HG03457 (cell line): ENCODE results near the gene ITGA2.
"Not testable (repeated sequence)": the region's sequence is repeated elsewhere in the genome, so short reads cannot be mapped to it uniquely, and the experiment has no call there.

Experiments used
- ATAC-seq: cut with Tn5 transposase; IDR thresholded peaks from one replicate; pipeline ENCODE4 v1.9.1; 2021; ENCODE audit warnings: moderate number of reproducible peaks; ENCODE audit not compliant: unreplicated experiment

Gene ITGA2

DNA sequence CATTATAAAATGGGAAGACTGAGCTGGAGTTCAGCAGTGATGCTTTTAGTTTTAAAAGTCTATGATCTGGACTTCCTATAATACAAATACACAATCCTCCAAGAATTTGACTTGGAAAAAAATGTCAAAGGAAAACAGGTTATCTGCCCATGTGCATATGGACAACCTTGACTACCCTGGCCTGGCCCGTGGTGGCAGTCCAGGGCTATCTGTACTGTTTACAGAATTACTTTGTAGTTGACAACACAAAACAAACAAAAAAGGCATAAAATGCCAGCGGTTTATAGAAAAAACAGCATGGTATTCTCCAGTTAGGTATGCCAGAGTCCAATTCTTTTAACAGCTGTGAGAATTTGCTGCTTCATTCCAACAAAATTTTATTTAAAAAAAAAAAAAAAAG, 103.1 kb downstream of the ITGA2 start:
- no peak for ATAC-seq

DNA sequence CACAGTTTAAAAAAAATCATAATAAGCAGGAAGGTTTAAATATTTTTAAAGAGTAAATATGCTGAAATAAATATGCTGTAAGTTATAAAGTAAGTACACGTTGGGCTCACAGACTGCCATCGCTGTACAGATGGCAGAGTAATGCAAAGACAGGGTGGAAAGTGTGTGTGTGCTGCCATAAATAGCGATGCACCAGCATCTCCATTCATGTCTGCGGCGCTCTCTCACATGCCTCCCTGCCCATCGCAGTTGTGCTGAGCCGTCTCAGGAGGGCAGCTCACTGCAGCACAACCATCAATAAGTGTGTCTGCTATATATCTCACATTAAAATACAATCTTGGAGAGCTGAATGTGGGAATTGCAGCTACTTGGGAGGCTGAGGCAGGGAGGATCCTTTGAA, 106.1 kb downstream of the ITGA2 start:
- no peak for ATAC-seq

DNA sequence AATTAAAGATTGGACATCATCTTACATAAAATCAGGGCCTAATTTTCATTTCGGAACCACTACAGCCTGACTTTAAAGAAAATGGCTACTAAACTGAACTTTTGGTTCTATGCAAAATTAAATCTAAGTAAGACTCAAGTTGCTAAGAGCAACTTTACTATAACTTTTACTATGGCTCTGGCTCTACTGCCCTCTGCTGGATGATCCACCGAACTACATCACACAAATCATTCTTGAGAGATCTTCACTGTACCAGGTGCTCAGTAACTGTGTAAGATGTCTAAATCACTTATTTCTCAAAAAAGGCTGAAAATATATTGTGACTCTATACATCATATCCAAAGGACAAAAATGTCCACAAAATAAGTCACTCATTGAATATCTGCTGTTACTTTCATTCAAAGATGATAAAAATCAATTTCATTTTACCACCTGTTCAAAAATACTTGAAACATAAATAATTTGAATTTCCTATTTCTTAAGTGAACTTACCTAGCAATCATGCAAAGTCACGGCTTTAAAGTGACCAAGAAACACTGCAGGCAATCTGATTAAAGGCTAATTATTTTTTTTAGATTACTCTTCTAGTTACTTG, 106.9 kb downstream of the ITGA2 start:
- peak; percentile 77 for ATAC-seq

DNA sequence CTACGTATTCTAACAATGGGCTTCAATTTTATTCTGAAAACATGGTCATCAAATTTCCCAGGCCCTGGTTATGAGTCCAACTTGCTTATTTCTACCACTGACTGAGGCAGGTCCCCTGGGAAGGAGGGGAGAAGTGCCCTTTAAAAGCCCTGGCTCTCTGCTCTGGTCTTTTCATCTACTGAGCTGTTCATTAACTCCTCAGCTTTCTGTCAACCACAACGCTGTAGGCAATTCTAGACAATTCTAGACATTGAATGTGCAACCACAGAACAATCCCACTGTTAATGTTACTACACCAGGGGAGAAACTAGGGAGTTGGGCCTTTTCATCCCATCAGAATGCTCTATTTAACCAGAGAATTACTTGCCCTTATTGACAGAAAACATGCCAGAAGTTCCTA, 110.4 kb downstream of the ITGA2 start:
- no peak for ATAC-seq

GRCh38 chr5:53100606-53101005, 111.5 kb downstream of the ITGA2 start:
- no peak for ATAC-seq

GRCh38 chr5:53105611-53106300, 116.6 kb downstream of the ITGA2 start:
- no peak for ATAC-seq

DNA sequence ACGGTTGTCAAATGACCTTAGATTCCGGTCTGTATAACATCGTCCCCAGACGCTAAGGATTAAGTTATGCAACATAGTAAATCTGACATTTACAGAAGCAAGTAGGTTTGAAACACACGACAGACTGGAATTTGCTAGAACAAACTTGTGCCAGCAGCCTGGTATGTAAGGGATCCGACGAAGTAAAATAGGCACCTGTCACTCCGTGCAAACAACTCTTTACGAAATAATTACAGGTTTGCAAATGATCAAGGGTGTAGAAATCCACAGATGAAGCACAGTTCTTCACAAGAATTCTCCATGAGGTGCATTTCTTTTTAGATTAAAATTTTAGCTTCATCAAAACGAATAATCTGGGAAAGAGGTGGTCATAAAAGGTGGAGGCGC, 119.9 kb downstream of the ITGA2 start:
- ATAC-seq: no peak

GRCh38 chr5:53109443-53110127, 120.4 kb downstream of the ITGA2 start, which contains the start of gene MOCS2:
Gene MOCS2, minus strand, starts transcription at chr5:53109757. Its CDS starts 2,583 bp downstream, at chr5:53107174.
- peak; percentile 95 for ATAC-seq

DNA sequence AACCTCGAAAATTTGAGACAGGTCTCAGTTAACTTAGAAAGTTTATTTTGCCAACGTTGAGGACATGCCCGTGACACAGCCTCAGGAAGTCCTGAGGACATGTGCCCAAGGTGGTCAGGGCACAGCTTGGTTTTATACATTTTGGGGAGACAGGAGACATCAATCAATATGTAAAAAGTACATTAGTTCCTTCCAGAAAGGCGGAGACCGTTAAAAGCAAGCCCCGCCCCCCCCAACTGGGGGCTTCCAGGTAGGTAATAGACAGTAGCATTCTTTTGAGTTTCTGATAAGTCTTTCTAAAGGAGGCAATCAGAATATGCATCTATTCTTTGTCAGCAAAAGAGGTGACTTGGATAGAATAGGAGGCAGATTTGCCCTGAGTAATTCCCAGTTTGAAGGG, 121.0 kb downstream of the ITGA2 start:
- peak; percentile 8 for ATAC-seq

- no peak for ATAC-seq
Measured at GRCh38 chr5:53111139-53111538, 122.0 kb downstream of the ITGA2 start.

- ATAC-seq: not testable (repeated sequence)
Measured at GRCh38 chr5:53112307-53112706, 123.2 kb downstream of the ITGA2 start.

GRCh38 chr5:53112909-53113308, 123.8 kb downstream of the ITGA2 start:
- ATAC-seq: no peak

GRCh38 chr5:53113947-53114346, 124.8 kb downstream of the ITGA2 start:
- ATAC-seq: no peak

DNA sequence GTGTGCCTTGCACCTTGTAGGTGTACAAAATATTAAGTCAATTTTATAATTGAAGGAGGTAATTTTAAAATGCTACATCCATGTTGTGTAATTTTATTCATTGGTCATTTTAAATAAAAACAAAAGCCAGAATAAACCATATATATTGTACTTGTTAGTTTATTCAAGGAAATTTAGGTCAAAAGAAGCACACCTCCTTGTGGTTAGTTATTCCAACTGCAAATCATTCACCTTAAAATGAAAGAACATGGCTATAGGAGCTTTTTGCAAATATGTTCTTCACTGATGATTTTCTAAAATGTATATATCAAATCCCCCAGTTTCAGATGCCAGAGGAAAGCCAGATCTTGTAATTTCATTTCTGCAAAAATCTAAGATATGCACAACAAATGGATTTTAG, 125.8 kb downstream of the ITGA2 start:
- no peak for ATAC-seq

DNA sequence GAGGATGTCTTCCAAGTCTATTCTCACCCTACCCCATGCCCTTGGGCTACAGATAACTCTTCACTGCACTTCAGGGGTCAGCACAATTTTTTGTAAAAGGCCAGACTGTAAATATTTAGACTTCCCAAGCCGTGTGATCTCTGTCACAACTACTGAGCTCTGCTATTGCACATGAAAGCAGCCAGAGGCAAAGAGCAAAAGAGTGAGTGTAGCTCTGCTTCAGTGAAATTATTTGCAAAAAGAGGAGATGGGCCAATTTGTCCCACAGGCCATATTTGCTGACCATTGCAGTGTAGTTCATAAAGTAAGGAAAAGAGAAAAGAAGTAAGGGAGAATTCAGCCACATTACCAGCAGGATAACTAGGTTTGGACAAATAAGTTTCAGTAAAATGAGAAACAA, 127.4 kb downstream of the ITGA2 start:
- ATAC-seq: no peak

- no peak for ATAC-seq
Measured at GRCh38 chr5:53118879-53119278, 129.7 kb downstream of the ITGA2 start.

GRCh38 chr5:53120165-53120564, 131.0 kb downstream of the ITGA2 start:
- no peak for ATAC-seq

- ATAC-seq: no peak
Measured at GRCh38 chr5:53123702-53124101, 134.6 kb downstream of the ITGA2 start.

DNA sequence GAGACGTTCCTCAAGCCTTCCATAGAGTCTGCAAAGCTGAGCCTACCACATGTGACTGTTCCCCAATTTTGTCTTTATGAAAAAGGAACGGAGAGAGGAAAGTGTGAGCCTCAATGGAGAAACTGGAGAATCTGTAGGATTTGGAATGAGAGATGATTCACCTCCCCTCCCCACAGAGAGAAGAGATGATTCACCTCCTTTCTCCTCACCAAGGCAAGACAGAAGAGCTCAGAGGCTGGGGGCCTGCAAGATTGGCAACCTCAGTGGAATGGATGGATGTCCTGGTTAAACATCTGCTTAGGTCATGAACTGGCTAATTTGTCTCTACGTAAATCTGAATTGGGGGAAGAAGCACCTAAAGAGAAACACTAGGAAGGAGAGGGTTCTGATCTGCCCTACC, 137.4 kb downstream of the ITGA2 start:
- no peak for ATAC-seq

GRCh38 chr5:53127107-53127506, 138.0 kb downstream of the ITGA2 start:
- no peak for ATAC-seq

GRCh38 chr5:53128481-53128880, 139.3 kb downstream of the ITGA2 start:
- ATAC-seq: no peak

GRCh38 chr5:53130266-53130665, 141.1 kb downstream of the ITGA2 start:
- no peak for ATAC-seq
